ENCODE results near the gene SH3PXD2B.

GRCh38 chr5:172403817-172404216 lies 50.5 kb downstream of the SH3PXD2B start:
- TF ChIP-seq POLR2A (IDR thresholded peaks at IDR 0.05) = no peak
- no peak for TF ChIP-seq CTCF (IDR thresholded peaks at IDR 0.05)
- no peak for TF ChIP-seq POLR2AphosphoS5 (IDR thresholded peaks at IDR 0.05)
